ENCODE results near the gene ARAP2.

ARAP2 gene

DNA sequence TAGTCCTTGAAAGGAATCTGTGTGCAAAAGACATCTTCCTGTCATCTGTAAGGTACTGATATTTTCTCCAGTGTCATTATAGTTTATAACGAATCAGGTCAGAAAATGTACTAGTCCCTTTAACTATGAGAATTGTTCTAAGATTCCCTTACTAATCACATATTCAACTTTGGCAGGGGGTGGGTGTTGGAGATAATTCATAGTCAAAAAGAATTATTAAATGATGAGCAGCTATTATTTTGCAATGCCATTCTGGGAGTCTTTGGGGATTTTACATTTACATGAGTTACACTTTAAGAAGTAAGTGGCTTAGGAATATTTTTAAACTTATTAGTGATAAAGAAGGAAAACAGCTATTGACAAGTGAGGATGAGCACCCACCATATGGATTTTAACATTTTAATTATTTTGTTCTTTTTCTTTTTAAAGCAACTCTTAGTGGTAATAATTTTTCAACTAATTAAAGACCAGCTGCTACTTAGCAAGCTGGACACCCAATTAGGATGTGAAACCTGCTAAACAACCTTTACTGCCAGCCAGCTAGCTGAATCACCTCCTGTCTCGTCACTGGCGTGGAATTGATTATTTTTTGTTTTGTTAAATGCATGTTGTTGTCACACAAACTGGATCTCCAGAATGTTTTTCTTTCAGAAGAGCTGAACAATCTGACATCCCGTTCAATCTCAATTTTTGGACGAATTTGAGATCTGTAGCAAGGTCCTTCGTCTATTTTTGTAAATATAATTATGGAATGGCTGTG is 219.2 kb downstream of the ARAP2 start:
- H3K36me3 ChIP-seq (ENCODE audit: control insufficient read depth, insufficient read depth, low read length) = no peaks in the 10 kb centered on the region
- H3K27me3 ChIP-seq (ENCODE audit: control insufficient read depth, insufficient read depth, low read length) = no peaks in the 10 kb centered on the region
- H3K4me3 ChIP-seq (ENCODE audit: low read length) = no peak overlapping the region
- no peaks in the 10 kb centered on the region for H3K9me3 ChIP-seq (ENCODE audit: control insufficient read depth, insufficient read depth, low read length)
- DNase-seq (ENCODE audit: low read depth, low spot score) = no peak
- H3K4me1 ChIP-seq (ENCODE audit: control insufficient read depth, insufficient read depth, low read length) = peaks cover 3% of the 10 kb centered on the region; the same call in 1 of the 2 replicates
- H3K27ac ChIP-seq (ENCODE audit: low read length) = no peak overlapping the region
- no CpG with 5 or more reads among the region's 6 CpGs for WGBS (ENCODE audit: insufficient coverage, insufficient read length)

DNA sequence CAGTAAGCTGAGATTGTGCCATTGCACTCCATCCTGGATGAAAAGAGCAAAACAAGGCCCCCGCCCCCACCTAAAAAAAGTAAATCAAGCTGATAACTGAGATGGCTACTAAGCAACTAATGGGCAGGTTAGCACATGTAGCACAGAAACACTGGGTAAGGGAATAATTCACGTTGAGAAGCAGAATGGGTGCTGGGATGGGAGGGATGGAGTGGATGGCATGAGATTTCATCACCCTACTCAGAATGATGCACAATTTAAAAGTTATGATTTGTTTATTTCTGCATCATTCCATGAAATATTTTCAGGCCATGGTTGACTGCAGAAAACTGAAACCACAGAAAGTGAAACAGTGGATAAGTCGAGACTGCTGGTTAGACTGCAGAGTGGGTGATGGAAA is 224.0 kb downstream of the ARAP2 start:
- DNase-seq (ENCODE audit: low read depth, low spot score) = no peak
- Histone ChIP-seq H3K36me3 (ENCODE audit: control insufficient read depth, insufficient read depth, low read length) (no peaks in the 10 kb centered on the region), H3K4me3 (ENCODE audit: low read length) (no peak overlapping the region), H3K27ac (ENCODE audit: low read length) (no peak overlapping the region), H3K9me3 (ENCODE audit: control insufficient read depth, insufficient read depth, low read length) (no peaks in the 10 kb centered on the region), H3K4me1 (ENCODE audit: control insufficient read depth, insufficient read depth, low read length) (no peaks in the 10 kb centered on the region), H3K27me3 (ENCODE audit: control insufficient read depth, insufficient read depth, low read length) (no peaks in the 10 kb centered on the region)
- no CpG with 5 or more reads among the region's 3 CpGs for WGBS (ENCODE audit: insufficient coverage, insufficient read length)
